ENCODE results near the gene RNASEL.

- no peak for TF ChIP-seq GATA2 (IDR thresholded peaks at IDR 0.05; ENCODE audit: low read depth, low read length)
- TF ChIP-seq GATA3 (IDR thresholded peaks at IDR 0.05; ENCODE audit: low read depth, low read length): no peak
These were observed 61.4 kb downstream of the RNASEL start for GRCh38 chr1:182527680-182528079.

All from SH-SY5Y (cell line).